ENCODE measurements around the gene ST13.

ST13 gene

GRCh38 chr22:40856513-40857308, at the start of gene ST13, which contains the start of gene XPNPEP3:
Gene ST13 (minus strand): TSS chr22:40856639. CDS start chr22:40856540, 99 bp downstream.
Gene XPNPEP3 (plus strand): TSS chr22:40857148. CDS start chr22:40857182, 34 bp downstream.
- H3K27me3 ChIP-seq (replicated peaks), result no peaks in the 10 kb centered on the region
- in situ Hi-C loops (cut with HindIII; ENCODE audit: low pct_ligation_motif_present, low sequenced_read_pairs), result no loop called here
- peak within 1 kb of the TSS; percentile 97 for H3K4me3 ChIP-seq (ENCODE audit: low read depth, low read length)
- TF ChIP-seq, protein P1, sequence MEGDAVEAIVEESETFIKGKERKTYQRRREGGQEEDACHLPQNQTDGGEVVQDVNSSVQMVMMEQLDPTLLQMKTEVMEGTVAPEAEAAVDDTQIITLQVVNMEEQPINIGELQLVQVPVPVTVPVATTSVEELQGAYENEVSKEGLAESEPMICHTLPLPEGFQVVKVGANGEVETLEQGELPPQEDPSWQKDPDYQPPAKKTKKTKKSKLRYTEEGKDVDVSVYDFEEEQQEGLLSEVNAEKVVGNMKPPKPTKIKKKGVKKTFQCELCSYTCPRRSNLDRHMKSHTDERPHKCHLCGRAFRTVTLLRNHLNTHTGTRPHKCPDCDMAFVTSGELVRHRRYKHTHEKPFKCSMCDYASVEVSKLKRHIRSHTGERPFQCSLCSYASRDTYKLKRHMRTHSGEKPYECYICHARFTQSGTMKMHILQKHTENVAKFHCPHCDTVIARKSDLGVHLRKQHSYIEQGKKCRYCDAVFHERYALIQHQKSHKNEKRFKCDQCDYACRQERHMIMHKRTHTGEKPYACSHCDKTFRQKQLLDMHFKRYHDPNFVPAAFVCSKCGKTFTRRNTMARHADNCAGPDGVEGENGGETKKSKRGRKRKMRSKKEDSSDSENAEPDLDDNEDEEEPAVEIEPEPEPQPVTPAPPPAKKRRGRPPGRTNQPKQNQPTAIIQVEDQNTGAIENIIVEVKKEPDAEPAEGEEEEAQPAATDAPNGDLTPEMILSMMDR (IDR thresholded peaks at IDR 0.05; ENCODE audit: low read depth, low read length, missing control alignments), result peak; percentile 52
- peak within 1 kb of the TSS; percentile 99 for H3K27ac ChIP-seq
- peak; percentile 96 for DNase-seq
- no peaks in the 10 kb centered on the region for H3K36me3 ChIP-seq (replicated peaks)

GRCh38 chr22:40904101-40904500, 47.7 kb upstream of the ST13 start:
- TF ChIP-seq, protein P1 (IDR thresholded peaks at IDR 0.05; ENCODE audit: low read depth, low read length, missing control alignments), result no peak
- DNase-seq, result no peak
- in situ Hi-C loops (cut with HindIII; ENCODE audit: low pct_ligation_motif_present, low sequenced_read_pairs), result no loop called here

DNA sequence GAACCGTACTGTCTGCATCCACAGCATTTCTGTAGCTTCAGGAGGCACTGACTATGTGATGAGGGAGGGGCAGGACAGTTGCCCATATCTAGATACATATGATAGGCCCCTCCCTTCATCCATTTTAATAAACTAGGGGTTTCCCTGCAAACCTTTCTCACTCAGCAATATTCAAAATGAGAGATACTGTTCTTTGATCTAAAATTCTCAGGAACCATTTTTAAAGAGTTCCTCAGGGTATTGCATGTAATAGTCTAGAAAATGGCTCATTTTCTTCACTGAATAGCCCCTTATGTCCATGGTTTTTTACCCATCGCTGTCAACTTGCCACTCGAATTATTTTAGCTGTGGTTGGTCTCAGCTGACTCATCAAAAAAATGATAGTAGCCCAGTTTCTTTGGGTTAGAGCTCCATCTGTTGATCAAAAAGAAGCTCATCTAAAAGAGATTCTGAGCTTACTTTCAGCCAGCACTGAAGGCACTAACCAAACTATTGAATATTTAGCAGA, 42.5 kb upstream of the ST13 start:
- Histone ChIP-seq H3K27me3 (replicated peaks) (no peaks in the 10 kb centered on the region), H3K36me3 (replicated peaks) (no peaks in the 10 kb centered on the region), H3K27ac (no peak overlapping the region), H3K4me3 (ENCODE audit: low read depth, low read length) (no peak overlapping the region)
- TF ChIP-seq, protein P1 (IDR thresholded peaks at IDR 0.05; ENCODE audit: low read depth, low read length, missing control alignments), result peak; percentile 59
- peak; percentile 43 for DNase-seq
- in situ Hi-C loops (cut with HindIII; ENCODE audit: low pct_ligation_motif_present, low sequenced_read_pairs), result no loop called here

More at GRCh38 chr22:40904101-40904500, 47.7 kb upstream of the ST13 start:
- Histone ChIP-seq H3K27me3 (replicated peaks) (no peaks in the 10 kb centered on the region), H3K27ac (no peak overlapping the region), H3K36me3 (replicated peaks) (peaks cover under 1% of the 10 kb centered on the region), H3K4me3 (ENCODE audit: low read depth, low read length) (no peak overlapping the region)

- in situ Hi-C loops (cut with HindIII; ENCODE audit: low pct_ligation_motif_present, low sequenced_read_pairs), result no loop called here
- H3K36me3 ChIP-seq (replicated peaks), result peaks cover 3% of the 10 kb centered on the region
- H3K27me3 ChIP-seq (replicated peaks), result no peaks in the 10 kb centered on the region
- no peak overlapping the region for H3K4me3 ChIP-seq (ENCODE audit: low read depth, low read length)
- no peak overlapping the region for H3K27ac ChIP-seq
- TF ChIP-seq, protein P1 (IDR thresholded peaks at IDR 0.05; ENCODE audit: low read depth, low read length, missing control alignments), result no peak
- DNase-seq, result no peak
Measured at GRCh38 chr22:40894417-40894816, 38.0 kb upstream of the ST13 start.

- in situ Hi-C loops (cut with HindIII; ENCODE audit: low pct_ligation_motif_present, low sequenced_read_pairs), result no loop called here
- TF ChIP-seq, protein P1 (IDR thresholded peaks at IDR 0.05; ENCODE audit: low read depth, low read length, missing control alignments), result no peak
- Histone ChIP-seq H3K4me3 (ENCODE audit: low read depth, low read length) (no peak overlapping the region), H3K27me3 (replicated peaks) (no peaks in the 10 kb centered on the region), H3K36me3 (replicated peaks) (peaks cover 10% of the 10 kb centered on the region), H3K27ac (no peak overlapping the region)
- no peak for DNase-seq
Measured at GRCh38 chr22:40890881-40891280, 34.4 kb upstream of the ST13 start.

All from brain microvascular endothelial cell (primary cell).